ENCODE results near the gene NMT1. TPM values are rescaled to one million over a fixed set of nuclear protein-coding genes. Genes with fewer than 3 reads are reported as not detected.

NMT1 gene
- total and polyA plus RNA-seq, 2 of the 13 experiments (the other 11 are each of a cell fraction or from before 2014, with no cell fraction given): 75.7 to 142 TPM

DNA sequence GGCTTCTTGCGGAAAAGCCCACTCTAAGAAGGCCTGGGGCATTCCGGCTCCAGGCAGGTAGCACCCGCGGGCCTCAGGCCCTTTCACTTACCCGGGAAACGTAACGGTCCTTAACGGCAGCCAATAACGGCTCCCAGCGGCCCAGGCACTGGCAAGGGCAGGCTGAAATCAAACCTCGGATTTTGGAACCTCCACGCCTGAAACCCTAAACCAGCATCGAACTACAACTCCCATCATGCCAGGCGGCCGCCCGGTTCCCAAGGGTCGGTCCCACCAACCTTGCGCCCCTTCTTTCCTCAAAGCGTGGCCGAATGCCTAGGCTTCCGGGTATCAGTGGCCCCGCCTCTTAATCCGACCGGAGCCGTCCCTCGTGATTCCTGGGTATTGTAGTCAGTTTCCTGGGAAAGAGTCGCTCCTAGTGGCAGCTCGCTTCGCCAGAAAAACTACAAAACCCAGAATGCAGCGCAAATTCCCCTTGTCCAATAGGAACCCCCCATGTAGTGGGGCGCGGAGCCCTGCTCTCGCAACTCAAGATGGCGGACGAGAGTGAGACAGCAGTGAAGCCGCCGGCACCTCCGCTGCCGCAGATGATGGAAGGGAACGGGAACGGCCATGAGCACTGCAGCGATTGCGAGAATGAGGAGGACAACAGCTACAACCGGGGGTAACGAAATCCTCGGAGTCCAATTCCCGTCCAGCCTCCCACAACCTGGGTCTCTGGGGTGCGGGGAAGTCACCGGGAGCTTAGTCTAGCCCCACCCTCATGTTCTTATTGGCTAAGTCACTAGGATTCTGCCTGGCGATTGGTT, at the start of gene NMT1 (continued):
- TF ChIP-seq, protein P1, sequence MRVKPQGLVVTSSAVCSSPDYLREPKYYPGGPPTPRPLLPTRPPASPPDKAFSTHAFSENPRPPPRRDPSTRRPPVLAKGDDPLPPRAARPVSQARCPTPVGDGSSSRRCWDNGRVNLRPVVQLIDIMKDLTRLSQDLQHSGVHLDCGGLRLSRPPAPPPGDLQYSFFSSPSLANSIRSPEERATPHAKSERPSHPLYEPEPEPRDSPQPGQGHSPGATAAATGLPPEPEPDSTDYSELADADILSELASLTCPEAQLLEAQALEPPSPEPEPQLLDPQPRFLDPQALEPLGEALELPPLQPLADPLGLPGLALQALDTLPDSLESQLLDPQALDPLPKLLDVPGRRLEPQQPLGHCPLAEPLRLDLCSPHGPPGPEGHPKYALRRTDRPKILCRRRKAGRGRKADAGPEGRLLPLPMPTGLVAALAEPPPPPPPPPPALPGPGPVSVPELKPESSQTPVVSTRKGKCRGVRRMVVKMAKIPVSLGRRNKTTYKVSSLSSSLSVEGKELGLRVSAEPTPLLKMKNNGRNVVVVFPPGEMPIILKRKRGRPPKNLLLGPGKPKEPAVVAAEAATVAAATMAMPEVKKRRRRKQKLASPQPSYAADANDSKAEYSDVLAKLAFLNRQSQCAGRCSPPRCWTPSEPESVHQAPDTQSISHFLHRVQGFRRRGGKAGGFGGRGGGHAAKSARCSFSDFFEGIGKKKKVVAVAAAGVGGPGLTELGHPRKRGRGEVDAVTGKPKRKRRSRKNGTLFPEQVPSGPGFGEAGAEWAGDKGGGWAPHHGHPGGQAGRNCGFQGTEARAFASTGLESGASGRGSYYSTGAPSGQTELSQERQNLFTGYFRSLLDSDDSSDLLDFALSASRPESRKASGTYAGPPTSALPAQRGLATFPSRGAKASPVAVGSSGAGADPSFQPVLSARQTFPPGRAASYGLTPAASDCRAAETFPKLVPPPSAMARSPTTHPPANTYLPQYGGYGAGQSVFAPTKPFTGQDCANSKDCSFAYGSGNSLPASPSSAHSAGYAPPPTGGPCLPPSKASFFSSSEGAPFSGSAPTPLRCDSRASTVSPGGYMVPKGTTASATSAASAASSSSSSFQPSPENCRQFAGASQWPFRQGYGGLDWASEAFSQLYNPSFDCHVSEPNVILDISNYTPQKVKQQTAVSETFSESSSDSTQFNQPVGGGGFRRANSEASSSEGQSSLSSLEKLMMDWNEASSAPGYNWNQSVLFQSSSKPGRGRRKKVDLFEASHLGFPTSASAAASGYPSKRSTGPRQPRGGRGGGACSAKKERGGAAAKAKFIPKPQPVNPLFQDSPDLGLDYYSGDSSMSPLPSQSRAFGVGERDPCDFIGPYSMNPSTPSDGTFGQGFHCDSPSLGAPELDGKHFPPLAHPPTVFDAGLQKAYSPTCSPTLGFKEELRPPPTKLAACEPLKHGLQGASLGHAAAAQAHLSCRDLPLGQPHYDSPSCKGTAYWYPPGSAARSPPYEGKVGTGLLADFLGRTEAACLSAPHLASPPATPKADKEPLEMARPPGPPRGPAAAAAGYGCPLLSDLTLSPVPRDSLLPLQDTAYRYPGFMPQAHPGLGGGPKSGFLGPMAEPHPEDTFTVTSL (CRISPR knock-in tag; IDR thresholded peaks at IDR 0.05; ENCODE audit: borderline replicate concordance): peak; percentile 63; the same call in 1 of the 2 replicates
- TF ChIP-seq CCDC6 (CRISPR knock-in tag; IDR thresholded peaks at IDR 0.05): peak; percentile 83
- TF ChIP-seq, protein P2, sequence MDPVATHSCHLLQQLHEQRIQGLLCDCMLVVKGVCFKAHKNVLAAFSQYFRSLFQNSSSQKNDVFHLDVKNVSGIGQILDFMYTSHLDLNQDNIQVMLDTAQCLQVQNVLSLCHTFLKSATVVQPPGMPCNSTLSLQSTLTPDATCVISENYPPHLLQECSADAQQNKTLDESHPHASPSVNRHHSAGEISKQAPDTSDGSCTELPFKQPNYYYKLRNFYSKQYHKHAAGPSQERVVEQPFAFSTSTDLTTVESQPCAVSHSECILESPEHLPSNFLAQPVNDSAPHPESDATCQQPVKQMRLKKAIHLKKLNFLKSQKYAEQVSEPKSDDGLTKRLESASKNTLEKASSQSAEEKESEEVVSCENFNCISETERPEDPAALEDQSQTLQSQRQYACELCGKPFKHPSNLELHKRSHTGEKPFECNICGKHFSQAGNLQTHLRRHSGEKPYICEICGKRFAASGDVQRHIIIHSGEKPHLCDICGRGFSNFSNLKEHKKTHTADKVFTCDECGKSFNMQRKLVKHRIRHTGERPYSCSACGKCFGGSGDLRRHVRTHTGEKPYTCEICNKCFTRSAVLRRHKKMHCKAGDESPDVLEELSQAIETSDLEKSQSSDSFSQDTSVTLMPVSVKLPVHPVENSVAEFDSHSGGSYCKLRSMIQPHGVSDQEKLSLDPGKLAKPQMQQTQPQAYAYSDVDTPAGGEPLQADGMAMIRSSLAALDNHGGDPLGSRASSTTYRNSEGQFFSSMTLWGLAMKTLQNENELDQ (CRISPR knock-in tag; IDR thresholded peaks at IDR 0.05; ENCODE audit: borderline replicate concordance): peak; percentile 25; the same call in 1 of the 2 replicates
- TF ChIP-seq ARNT2 (CRISPR knock-in tag; IDR thresholded peaks at IDR 0.05; ENCODE audit: low read depth): peak; percentile 64
- peak; percentile 79 for TF ChIP-seq DNMT3B (CRISPR knock-in tag; conservative IDR thresholded peaks at IDR 0.05)
- TF ChIP-seq FOXA1 (IDR thresholded peaks at IDR 0.05): no peak
- no peak for TF ChIP-seq FOXA1 (CRISPR knock-in tag; IDR thresholded peaks at IDR 0.05)
- TF ChIP-seq, protein P3, sequence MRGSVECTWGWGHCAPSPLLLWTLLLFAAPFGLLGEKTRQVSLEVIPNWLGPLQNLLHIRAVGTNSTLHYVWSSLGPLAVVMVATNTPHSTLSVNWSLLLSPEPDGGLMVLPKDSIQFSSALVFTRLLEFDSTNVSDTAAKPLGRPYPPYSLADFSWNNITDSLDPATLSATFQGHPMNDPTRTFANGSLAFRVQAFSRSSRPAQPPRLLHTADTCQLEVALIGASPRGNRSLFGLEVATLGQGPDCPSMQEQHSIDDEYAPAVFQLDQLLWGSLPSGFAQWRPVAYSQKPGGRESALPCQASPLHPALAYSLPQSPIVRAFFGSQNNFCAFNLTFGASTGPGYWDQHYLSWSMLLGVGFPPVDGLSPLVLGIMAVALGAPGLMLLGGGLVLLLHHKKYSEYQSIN (CRISPR knock-in tag; IDR thresholded peaks at IDR 0.05; ENCODE audit: borderline replicate concordance): no peak
- TF ChIP-seq, protein P4, sequence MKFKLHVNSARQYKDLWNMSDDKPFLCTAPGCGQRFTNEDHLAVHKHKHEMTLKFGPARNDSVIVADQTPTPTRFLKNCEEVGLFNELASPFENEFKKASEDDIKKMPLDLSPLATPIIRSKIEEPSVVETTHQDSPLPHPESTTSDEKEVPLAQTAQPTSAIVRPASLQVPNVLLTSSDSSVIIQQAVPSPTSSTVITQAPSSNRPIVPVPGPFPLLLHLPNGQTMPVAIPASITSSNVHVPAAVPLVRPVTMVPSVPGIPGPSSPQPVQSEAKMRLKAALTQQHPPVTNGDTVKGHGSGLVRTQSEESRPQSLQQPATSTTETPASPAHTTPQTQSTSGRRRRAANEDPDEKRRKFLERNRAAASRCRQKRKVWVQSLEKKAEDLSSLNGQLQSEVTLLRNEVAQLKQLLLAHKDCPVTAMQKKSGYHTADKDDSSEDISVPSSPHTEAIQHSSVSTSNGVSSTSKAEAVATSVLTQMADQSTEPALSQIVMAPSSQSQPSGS (CRISPR knock-in tag; IDR thresholded peaks at IDR 0.05): peak; percentile 84
- TF ChIP-seq ZNF678 (CRISPR knock-in tag; IDR thresholded peaks at IDR 0.05): peak; percentile 65; the same call in 1 of the 2 replicates
- TF ChIP-seq, protein P5, sequence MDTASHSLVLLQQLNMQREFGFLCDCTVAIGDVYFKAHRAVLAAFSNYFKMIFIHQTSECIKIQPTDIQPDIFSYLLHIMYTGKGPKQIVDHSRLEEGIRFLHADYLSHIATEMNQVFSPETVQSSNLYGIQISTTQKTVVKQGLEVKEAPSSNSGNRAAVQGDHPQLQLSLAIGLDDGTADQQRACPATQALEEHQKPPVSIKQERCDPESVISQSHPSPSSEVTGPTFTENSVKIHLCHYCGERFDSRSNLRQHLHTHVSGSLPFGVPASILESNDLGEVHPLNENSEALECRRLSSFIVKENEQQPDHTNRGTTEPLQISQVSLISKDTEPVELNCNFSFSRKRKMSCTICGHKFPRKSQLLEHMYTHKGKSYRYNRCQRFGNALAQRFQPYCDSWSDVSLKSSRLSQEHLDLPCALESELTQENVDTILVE (CRISPR knock-in tag; IDR thresholded peaks at IDR 0.05): peak; percentile 93
- peak; percentile 21 for TF ChIP-seq PTBP1 (IDR thresholded peaks at IDR 0.05; ENCODE audit: low read depth, low read length, poor library complexity, severe bottlenecking)
- TF ChIP-seq ADNP (CRISPR knock-in tag; IDR thresholded peaks at IDR 0.05): no peak
- TF ChIP-seq ZNF572 (CRISPR knock-in tag; IDR thresholded peaks at IDR 0.05): no peak
- TF ChIP-seq SMAD9 (CRISPR knock-in tag; IDR thresholded peaks at IDR 0.05): no peak
- no peak for TF ChIP-seq PRPF4 (IDR thresholded peaks at IDR 0.05; ENCODE audit: low read depth, low read length, poor library complexity, severe bottlenecking)
- TF ChIP-seq PCBP1 (IDR thresholded peaks at IDR 0.05; ENCODE audit: borderline replicate concordance, low read depth, low read length): peak; percentile 81; the same call in 1 of the 2 replicates

Data from HepG2 (cell line).